HFFc6 (cell line): Measurements from ENCODE around the gene OGFOD1. TPM values are rescaled to one million over a fixed set of nuclear protein-coding genes. Genes with fewer than 3 reads are reported as not detected.
A peak's percentile ranks its signal among the peaks of the same experiment; 100 is the strongest.

Source experiments
- DNase-seq: peaks from one replicate; pipeline ENCODE4 v3.0.0-alpha.2; 2018
- H3K27ac Mint-ChIP-seq: 2 replicates; pipeline ENCODE4 v1.8.0; 2020; ENCODE audit warnings: mild to moderate bottlenecking, mixed read lengths
- H3K27me3 Mint-ChIP-seq: 2 replicates; pipeline ENCODE4 v1.8.0; 2021; ENCODE audit warnings: mild to moderate bottlenecking, moderate library complexity, mixed read lengths; ENCODE audit not compliant: insufficient read depth
- H3K36me3 Mint-ChIP-seq: 2 replicates; pipeline ENCODE4 v1.8.0; 2021; ENCODE audit warnings: low read depth, mixed read lengths
- H3K4me1 Mint-ChIP-seq: 2 replicates; pipeline ENCODE4 v1.8.0; 2020; ENCODE audit warnings: low read depth, mixed read lengths
- H3K4me3 Mint-ChIP-seq: 2 replicates; pipeline ENCODE4 v1.8.0; 2020; ENCODE audit warnings: mild to moderate bottlenecking, moderate library complexity, mixed read lengths
- H3K9me3 Mint-ChIP-seq: 2 replicates; pipeline ENCODE4 v1.8.0; 2020; ENCODE audit warnings: mild to moderate bottlenecking, mixed read lengths
- total RNA-seq, 6 experiments: library from RNA; stranded (reverse); fragmentation: NEBNext Ultra II Directional; extraction: Animal tissue kit (Norgen Biotek cat#: 25700); gene quantifications; 2 replicates in 1 of 6; 3 replicates in 5 of 6; pipeline ENCODE4 v1.2.3, GENCODE V29; 2021
- TF ChIP-seq, protein P1 (sequence below): fragments of 200-600 bp; sonication (generic); IDR thresholded peaks from 2 replicates; pipeline ENCODE4 v1.5.0; 2021; ENCODE audit warnings: antibody characterized with exemption, mild to moderate bottlenecking

The OGFOD1 gene
- total RNA-seq, 6 experiments from 2014 or later = 62.8 to 77.0 (median 74.3) TPM

DNA sequence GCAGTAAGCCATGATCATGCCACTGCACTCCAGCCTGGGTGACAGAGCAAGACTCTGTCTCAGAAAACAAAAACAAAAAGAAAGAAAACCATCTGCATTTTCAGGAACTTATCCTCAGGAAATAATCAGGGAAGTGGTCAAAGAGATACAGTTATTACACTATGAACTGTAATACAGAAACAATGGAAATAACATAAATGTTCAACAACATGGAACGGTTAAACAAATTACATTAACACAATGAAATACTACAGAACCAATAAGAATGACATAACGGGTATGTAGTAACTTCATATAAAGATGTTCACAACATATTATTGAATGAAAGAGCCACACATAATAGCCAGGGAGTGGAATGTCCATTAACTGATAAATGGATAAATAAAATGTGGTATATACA is 61.7 kb downstream of the OGFOD1 start:
- TF ChIP-seq, protein P1, sequence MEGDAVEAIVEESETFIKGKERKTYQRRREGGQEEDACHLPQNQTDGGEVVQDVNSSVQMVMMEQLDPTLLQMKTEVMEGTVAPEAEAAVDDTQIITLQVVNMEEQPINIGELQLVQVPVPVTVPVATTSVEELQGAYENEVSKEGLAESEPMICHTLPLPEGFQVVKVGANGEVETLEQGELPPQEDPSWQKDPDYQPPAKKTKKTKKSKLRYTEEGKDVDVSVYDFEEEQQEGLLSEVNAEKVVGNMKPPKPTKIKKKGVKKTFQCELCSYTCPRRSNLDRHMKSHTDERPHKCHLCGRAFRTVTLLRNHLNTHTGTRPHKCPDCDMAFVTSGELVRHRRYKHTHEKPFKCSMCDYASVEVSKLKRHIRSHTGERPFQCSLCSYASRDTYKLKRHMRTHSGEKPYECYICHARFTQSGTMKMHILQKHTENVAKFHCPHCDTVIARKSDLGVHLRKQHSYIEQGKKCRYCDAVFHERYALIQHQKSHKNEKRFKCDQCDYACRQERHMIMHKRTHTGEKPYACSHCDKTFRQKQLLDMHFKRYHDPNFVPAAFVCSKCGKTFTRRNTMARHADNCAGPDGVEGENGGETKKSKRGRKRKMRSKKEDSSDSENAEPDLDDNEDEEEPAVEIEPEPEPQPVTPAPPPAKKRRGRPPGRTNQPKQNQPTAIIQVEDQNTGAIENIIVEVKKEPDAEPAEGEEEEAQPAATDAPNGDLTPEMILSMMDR = no peak
- H3K9me3 Mint-ChIP-seq = no peaks in the 10 kb centered on the region

DNA sequence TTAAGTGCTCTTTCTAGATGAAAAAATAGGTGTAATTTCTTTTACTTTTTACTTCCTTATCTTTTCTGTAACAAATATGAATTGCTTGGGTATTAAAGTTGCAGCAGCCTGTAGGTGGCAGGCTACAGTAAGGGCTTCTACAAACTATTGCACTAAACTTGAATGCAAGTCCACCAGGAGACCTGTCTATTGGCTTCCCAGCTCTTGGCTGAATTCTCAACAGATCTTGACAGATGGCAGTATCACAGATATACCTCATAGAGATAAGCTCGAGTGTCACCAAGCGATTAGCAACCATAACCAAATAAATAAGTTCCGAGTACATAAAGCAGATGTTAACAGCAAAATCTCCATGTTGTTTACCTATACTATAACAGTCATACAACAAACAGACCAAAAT is 62.6 kb downstream of the OGFOD1 start:
- no peaks in the 10 kb centered on the region for H3K9me3 Mint-ChIP-seq
- H3K4me1 Mint-ChIP-seq = peaks cover 63% of the 10 kb centered on the region
- TF ChIP-seq, protein P1 = peak; percentile 84
- H3K36me3 Mint-ChIP-seq = peaks cover 6% of the 10 kb centered on the region
- no peaks in the 10 kb centered on the region for H3K27me3 Mint-ChIP-seq
- no peak overlapping the region; the same call in 1 of the 2 replicates for H3K27ac Mint-ChIP-seq
- no peak overlapping the region for H3K4me3 Mint-ChIP-seq
- peak; percentile 75 for DNase-seq

More for the DNA sequence above, 61.7 kb downstream of the OGFOD1 start:
- Mint-ChIP-seq H3K36me3 (peaks cover 9% of the 10 kb centered on the region), H3K4me1 (peaks cover 56% of the 10 kb centered on the region), H3K4me3 (no peak overlapping the region), H3K27me3 (no peaks in the 10 kb centered on the region), H3K27ac (no peak overlapping the region)
- no peak for DNase-seq

DNA sequence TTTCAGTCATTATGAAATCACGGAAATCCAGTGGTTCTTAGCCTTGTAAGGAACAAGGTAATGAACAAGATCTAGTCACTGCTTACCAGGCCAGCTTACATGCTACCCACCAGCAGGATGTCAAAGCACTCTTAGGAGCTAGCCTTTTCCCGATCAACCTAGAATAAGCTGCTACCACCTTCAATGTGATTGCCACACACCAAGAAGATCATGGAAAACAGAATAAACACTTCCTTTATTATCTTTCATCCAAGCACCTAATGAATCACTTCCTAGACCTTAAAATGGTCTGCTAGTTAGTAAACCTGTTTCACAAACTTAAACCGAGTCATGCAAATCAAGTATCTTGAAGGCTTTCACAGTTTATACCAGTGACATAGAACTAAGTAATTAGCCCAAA is 63.5 kb downstream of the OGFOD1 start:
- Mint-ChIP-seq H3K4me3 (no peak overlapping the region), H3K27ac (no peak overlapping the region), H3K27me3 (no peaks in the 10 kb centered on the region), H3K9me3 (no peaks in the 10 kb centered on the region), H3K36me3 (peaks cover 3% of the 10 kb centered on the region), H3K4me1 (peaks cover 63% of the 10 kb centered on the region)
- TF ChIP-seq, protein P1 = no peak
- no peak for DNase-seq

DNA sequence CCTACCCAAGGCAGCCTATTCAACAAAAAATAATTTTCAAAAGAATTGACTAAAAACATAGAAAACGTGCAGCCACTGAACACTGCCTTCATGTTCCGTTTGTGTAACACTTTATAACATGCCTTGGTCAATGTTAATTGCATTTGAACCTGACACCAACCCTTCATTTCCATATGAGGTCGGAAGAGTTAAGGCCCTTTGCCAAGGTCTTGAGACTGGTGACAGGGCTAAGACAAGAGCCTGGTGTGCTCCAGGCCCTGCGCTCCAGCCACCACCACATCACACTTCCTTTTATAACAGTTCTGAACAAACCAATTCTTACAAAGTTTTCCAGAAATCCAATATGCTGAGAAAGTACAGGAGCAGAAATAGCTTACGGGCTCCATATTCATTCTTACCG is 64.3 kb downstream of the OGFOD1 start:
- no peaks in the 10 kb centered on the region for H3K27me3 Mint-ChIP-seq
- H3K36me3 Mint-ChIP-seq = no peaks in the 10 kb centered on the region; the same call in 1 of the 2 replicates
- TF ChIP-seq, protein P1 = no peak
- DNase-seq = no peak
- no peaks in the 10 kb centered on the region for H3K9me3 Mint-ChIP-seq
- H3K4me3 Mint-ChIP-seq = no peak overlapping the region
- H3K4me1 Mint-ChIP-seq = peaks cover 66% of the 10 kb centered on the region
- H3K27ac Mint-ChIP-seq = no peak overlapping the region

DNA sequence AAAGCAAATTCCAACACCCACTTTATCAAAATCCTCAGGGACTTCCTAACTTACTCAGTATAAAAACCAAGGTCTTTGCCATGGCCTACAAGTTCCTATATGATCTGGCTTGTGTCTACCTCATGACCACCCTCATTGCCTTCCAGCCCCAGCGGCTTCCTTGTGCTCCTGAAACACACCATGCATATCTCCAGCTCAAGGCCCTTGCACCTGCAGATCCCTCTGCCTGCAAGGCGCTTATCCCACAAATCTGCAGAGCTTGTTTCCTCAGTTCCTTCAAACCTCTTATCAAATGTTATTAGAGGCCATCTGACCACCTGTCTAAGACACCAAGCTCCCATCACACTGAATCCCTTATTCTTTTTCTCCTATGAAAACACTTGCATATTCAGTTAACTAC is 65.9 kb downstream of the OGFOD1 start:
- no peaks in the 10 kb centered on the region for H3K27me3 Mint-ChIP-seq
- no peaks in the 10 kb centered on the region for H3K9me3 Mint-ChIP-seq
- H3K36me3 Mint-ChIP-seq = no peaks in the 10 kb centered on the region

More for the DNA sequence above, 65.9 kb downstream of the OGFOD1 start:
- H3K27ac Mint-ChIP-seq = no peak overlapping the region
- TF ChIP-seq, protein P1 = no peak
- H3K4me1 Mint-ChIP-seq = peaks cover 57% of the 10 kb centered on the region
- H3K4me3 Mint-ChIP-seq = no peak overlapping the region; the same call in 1 of the 2 replicates
- no peak for DNase-seq
